Stimulated activated CD4-positive, alpha-beta T cell treated with anti-CD3 and anti-CD28 coated beads, Interleukin-4, amount 100 ng/mL, for 24 hours (primary cell): ENCODE measurements around the gene ATXN7L1.

Experiments
- DNase-seq: peaks from one replicate; pipeline ENCODE4 v3.0.0-alpha.2; 2020

ATXN7L1 gene

GRCh38 chr7:105693576-105693975 lies 182.8 kb downstream of the ATXN7L1 start:
- no peak for DNase-seq

DNA sequence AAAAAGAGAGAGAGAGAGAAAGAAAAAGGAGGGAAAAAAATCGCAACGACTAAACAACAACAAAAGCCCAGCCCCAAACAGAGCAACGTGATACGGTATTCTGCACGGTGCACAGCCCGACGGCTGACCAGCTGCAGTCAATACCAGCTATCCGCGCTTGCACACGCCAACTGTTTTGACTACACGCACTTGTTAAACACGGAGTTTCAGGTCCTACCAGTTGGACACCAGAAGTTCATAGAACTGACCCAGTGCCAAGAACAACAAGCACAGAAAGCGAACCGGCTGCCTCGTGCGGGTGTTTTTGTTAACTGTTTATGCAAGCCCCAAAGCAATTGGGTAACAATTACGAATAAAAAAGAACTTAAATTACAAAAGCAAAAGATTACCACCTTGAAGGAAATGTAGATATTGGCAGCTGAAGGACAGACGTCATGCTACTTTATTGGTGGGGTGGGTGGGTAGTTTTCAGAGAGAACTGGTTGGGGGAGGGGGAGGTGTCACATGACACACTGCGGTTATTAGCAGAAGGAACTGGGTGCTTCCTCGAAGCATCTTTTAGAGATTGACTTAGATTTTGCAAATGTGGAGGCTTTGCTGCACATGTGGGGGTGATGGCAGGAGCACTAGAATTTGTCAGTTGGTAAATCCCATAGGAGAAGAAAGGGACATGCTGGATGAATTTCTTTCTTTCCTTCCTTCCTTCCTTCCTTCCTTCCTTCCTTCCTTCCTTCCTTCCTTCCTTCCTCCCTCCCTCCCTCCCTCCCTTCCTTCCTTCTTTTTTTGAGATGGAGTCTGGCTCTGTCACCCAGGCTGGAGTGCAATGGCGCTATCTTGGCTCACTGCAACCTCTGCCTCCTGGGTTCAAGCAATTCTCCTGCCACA lies 184.5 kb downstream of the ATXN7L1 start:
- peak; percentile 60 for DNase-seq

GRCh38 chr7:105691082-105691679 lies 185.2 kb downstream of the ATXN7L1 start:
- peak; percentile 50 for DNase-seq

DNA sequence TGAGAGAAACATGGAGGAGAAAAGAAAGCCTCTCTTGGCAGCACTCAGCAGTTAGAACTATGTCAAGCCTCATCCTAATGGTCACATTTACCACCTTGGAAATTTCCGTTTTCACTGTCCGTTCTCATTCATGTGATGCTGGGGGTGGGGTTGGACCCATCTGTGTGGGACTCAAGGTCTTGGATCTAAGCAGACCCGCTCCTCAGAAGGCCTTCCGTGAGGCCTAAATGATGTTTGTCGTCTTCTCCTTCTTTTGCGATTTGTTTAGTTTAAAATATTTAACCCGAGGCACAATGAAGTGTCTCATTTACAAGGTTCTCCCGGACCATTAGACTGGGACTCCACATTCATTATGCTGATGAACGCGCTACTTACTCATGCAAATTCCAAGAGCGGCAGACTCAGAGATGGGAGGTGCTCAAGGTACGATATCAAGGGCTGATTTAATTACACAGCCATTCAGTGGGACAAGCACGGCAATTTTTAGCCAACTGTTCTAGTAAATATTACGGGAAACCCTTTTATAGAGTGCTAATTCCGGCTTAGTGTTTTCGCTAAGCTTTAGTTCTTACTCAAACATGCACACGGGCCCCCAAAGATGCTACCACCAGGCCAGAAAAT lies 186.0 kb downstream of the ATXN7L1 start:
- no peak for DNase-seq

DNA sequence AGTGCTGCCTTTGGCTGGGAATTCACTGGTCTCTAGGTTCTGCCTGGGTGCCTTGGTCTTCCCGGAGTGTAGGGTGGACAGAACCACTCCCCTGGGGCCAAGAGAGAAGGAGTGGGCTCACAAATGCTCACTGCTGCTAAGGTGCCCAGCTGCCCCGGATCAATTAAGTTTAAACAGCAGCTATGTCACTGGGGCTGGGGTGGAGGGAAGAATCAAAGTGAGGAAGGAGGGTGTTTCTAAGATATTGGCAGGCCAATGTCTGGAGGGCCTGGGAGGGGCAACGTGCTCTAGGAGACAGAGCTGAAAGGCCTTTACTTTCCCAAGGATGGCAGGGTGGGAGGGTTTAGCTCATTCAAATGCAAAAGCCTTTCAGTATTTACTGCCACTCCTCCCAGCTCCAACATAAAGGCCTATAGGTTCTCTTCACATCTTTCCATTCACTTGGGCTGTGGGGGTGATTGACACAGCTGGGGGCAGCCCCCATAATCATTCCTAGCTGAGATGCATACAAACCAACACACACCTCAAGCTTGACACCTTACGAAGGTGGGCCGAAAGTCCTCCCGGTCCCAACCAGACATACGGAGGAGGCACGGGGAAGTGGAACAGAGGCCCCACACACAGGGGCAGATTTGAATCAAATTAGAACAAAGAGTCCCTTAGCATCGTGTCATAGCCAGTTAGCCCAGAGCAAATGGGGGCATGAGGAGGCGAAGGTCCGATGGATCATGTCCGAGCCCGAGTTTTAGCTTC lies 187.2 kb downstream of the ATXN7L1 start:
- no peak for DNase-seq

DNA sequence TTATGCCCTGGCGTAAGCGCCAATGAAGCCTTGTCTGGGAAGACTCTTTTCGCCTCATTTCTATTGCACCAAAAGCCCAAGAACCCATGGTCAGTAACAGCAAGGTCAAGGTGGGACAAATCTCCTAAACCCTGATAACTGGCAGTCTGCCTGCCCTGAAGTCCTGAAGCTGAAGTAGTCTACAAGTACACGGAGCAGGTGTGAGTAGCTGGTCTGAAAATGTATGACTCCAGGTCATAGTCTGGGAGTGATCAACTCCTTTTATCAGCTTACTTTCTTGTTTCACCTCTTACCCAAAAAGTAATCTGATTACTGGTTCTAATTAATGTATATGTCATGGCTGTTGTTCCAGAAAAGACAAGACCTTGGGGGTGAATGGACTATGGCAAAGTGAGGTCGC lies 187.8 kb downstream of the ATXN7L1 start:
- no peak for DNase-seq

GRCh38 chr7:105685161-105685560 lies 191.2 kb downstream of the ATXN7L1 start:
- DNase-seq, result no peak

DNA sequence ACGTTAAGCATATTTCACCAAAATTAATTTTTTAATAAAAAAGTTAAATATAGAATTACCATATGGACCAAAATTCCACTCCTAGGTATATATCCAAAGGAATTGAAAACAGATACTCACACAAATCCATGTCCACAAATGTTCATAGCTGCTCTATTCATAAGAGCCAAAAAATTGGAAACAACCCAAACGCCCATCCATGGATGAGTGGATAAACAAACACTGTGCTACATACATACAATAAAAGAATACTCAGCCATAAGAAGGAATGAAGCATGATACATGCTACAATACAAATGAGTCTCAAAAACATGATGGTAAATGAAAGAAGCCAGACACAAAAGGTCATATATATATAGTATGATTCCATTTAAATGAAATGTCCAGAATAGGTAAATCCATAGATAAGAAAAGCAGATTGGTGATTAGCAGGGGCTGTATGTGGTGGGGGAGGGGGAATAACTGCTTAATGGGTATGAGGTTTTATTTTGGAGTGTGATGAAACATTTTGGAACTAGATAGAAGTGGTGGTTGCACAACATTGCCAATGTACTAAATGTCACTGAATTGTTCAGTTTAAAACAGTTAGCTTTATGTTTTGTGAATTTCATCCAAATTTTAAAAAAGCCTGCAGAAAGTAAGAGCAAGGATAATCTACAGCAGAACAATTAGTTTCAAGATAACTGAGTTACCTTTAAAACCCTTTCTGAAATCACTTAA lies 193.9 kb downstream of the ATXN7L1 start:
- no peak for DNase-seq

DNA sequence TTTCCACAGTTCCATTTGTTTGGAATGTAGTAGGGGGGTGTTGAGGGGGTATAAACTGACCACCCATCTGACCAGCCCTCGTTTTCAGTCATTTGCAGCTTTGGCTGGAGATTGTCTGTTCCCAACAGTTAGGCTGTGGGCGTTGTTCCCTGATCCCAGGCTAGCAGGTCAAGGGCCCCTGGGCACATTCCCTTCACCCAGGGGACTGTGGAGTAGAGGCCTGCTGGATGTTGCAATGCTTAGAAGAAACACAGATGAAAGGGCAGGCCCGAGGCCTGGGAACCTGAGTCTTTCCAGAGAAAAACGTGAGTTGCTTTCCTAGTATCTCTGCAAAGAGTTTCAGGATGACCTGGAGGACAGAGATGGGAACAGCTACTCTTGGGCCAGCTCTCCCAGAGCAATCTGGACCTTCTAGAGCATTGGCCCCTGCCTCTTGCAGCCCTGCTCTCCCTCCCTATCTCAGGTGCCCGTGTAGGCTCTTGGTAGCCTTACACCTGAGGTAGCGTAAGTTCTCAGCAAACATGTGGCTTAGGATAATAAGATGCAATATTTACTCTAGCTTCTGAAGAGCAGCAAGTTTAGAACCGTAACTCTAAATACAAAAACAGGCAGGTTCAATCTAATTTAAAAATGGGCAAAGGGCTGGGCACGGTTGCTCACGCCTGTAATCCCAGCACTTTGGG lies 195.8 kb downstream of the ATXN7L1 start:
- no peak for DNase-seq

DNA sequence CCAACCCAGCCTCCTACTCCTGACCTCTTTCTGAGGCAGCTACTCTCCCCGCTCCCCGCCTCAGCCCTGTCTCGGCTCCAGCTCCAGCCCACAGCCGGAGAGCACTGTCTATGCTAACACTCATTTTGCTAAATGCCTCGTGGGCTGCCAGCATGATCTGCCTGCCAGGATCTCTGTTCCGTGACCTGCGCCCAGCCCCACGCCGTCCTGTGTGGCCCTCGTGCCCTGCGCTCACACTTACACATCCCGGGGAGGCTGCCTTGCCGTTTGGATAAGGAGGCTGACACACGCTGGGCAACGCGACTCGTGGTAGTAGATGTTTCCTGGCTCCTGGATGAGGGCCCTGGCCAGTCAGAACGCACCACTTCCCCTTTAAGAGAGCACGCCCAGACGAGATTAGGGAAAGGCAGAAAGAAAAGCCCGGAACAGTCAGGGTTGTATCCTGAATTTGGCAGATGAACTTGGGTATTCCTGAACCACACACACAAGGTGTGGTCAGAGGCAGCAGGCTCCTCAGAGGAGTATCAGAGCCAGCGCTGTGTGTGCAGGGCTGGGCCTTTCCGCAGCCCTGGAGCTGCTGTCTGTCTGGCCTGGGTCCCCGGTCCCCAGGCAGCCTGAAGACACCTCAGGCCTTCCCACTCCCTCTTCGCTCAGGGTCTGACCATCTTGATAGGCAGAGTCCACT lies 197.4 kb downstream of the ATXN7L1 start:
- peak; percentile 41 for DNase-seq

- DNase-seq, result peak; percentile 60
These were observed 198.4 kb downstream of the ATXN7L1 start for GRCh38 chr7:105677817-105678573.

GRCh38 chr7:105677410-105677730 lies 199.0 kb downstream of the ATXN7L1 start:
- no peak for DNase-seq

DNA sequence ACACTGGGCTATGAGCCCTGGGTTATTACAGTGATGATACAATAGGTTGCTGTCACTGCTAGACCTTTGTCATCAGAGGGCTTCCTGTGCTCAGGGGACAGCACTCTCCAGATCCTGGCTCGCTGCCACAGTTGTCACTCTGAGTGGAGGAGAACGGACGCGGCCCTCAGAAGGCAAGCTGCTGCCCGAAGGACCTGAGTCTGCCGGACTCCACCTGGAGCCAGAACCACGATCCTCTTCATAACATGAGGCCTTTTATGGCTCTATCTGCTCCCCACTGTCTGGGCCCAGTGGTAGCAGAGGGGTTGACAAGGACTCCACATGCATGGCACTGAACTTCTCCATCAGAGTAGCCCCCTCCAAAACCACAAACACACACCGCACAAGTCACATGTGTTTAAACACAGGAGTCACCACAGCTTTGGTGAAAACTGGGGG lies 200.4 kb downstream of the ATXN7L1 start:
- peak; percentile 51 for DNase-seq

DNA sequence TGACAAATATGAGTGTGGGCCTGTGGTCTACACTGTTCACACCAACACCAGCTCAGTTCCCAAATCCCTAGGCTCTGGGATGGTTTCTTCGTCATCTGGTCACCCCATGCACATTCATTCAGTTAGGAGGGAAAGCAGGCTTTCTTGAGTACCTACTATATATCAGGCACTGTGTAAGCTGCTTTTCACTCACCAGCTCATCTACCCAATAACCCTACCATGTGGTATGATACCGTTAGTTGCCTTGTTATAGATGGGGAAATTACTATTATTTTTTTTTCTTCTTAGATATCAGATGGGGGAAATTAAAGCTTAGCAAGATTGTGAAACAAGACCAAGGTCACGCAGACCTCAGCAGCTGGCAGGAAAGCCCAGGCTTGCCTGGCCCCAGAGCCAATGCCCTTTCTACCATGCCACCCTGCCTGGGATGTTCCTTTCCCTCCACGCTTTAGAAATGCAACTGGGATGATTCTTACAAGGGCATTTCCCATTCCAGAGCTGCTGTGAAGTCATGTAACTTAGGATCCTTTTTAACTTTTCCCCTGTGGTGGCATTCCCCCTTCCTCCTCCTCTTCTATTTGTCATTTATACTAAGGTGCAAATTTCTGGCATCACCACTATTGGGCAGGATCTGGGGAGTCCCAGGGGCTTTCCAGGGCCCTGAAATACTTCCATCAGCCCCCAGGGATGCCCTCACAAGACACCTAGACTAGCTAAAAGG lies 202.0 kb downstream of the ATXN7L1 start:
- DNase-seq, result peak; percentile 20

GRCh38 chr7:105673367-105674084 lies 202.9 kb downstream of the ATXN7L1 start:
- no peak for DNase-seq

DNA sequence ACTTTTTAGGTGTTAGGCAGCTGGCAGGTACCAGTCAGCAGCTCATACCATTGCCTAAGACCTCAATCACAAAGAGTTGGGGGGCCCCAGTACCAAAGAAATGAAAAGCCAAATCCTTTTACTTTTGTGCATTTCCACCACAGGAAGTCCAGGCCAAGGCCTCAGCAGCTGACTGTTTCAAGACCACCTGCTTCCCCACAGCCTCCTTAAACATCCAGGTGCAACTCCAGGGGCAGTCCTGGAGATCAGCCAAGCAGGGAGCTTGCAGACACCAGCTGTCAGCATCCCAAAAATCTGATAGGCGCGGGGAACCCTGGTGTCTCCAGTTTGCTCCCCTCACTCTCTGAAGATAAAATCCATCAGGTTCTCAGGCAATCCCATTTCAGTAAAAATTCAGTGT lies 203.6 kb downstream of the ATXN7L1 start:
- DNase-seq, result no peak

- no peak for DNase-seq
These were observed 210.1 kb downstream of the ATXN7L1 start for GRCh38 chr7:105666324-105666723.

DNA sequence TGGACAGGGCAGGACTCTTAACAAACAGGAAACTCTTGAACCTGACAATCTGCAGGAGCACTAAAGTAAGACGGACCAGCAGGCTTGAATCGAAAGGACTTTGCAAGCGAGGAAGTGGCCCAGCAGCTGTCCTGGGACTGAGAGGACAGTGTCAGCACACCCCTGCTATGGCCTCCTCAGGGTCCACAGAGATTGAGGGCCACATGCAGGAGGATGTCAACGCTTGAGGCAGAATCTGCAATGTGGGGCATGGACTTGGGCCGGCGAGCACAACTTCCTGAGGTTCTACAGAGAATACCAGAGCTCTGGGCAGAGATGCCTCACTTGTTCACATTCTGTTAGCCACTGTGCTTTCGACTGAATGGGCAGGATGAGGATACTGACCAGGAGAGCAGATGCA lies 210.7 kb downstream of the ATXN7L1 start:
- no peak for DNase-seq

DNA sequence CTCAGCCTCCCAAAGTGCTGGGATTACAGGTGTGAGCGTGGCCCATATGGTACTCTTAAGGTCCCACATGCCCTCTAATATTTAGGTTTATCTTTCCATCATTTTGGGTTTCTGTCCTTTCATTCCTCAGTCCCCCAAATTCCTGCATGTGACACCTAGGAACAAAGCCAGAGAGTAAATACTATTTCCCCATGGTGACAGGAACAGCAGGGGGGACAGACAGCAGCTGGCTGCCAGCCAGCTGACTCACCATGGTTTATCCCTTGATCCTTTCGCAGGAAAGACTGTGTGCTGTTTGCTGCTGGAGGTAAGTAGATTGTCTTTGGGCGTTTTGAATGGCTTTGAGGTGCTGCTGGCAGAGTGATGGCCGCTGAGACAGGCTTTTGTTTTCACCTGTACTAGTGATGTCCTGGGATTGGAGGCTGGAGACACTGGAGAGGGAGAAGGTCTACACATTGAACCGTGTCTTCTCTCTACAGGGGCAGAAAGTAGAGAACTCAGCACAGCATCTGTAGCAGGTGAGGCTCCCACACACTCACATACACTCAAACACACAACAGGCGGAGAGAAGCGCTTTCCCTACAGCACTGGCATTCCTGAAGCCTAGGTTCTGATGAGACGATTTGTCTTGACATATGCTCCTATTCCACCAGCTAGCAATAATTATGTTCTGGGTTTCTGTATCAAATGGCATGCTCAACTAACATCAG lies 211.4 kb downstream of the ATXN7L1 start:
- DNase-seq, result no peak
